Stimulated activated CD4-positive, alpha-beta T cell treated with anti-CD3 and anti-CD28 coated beads, Interleukin-15, amount 100 ng/mL, for 24 hours (primary cell): Measurements from ENCODE around the gene BTBD1.
"Not testable (repeated sequence)": the region's sequence is repeated elsewhere in the genome, so short reads cannot be mapped to it uniquely, and the experiment has no call there.

Source experiments
- DNase-seq: peaks from one replicate; pipeline ENCODE4 v3.0.0-alpha.2; 2020

Gene BTBD1

DNA sequence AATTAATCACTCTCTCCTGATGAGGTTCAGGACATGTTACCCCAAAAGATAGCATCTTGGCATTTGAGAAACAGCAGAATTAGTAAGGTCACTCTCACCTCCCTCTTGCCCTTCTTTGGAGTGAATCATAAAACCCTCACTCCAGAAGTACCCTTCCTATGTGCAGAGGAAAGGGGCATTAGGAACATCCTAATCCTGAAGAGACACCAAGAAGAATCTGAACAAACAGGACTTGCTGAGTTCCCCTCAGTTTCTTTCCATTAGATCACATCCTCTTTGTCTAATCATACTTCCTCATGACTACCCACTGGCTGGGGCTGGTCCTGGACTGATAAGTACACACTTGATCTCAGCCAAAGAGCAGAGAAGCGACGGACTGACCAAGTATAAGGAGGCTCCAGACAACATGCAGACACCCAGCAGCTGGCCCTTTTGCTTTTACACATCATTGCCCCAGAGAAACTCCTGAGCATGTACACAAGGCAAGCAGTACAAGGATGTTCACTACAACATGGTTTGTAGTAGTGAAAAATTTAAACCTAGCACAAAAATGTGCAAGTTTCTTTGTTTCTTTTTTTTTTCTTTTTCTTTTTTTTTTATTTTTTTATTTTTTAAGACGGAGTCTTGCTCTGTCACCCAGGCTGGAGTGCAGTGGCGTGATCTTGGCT, 25.4 kb upstream of the BTBD1 start:
- peak; percentile 18 for DNase-seq

DNA sequence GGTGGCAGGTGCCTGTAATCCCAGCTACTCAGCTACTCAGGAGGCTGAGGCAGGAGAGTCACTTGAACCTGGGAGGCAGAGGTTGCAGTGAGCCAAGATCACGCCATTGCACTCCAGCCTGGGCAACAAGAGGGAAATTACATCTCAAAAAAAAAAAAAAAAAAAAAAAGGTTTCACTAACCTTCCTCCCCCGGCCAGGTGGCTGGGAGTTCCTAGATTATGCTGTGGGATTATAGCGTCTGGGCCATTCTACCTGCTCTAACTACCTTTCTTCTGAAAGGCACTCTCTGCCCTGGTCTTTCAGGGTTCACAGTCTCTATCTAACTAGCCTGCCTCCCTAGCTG, 24.9 kb upstream of the BTBD1 start:
- not testable (repeated sequence) for DNase-seq

DNA sequence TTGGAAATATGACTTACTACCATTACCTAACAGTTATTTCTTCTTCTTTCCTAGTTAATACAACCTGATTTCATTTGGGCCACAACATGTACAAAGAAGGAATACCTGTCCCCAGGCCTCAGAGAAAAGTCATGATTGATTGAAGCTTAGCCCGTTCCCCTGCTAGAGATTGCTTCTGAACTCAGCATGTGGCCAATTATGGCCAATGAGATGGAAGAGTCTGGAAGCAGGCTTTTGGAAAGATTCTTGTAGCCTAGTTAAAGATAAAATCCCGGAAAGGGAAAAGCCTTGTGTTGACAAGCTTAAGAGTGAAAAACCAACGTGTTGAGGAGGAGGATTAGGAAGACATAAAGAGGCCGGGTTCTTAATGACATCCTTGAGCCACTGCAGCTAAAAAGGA, 23.4 kb upstream of the BTBD1 start:
- no peak for DNase-seq

DNA sequence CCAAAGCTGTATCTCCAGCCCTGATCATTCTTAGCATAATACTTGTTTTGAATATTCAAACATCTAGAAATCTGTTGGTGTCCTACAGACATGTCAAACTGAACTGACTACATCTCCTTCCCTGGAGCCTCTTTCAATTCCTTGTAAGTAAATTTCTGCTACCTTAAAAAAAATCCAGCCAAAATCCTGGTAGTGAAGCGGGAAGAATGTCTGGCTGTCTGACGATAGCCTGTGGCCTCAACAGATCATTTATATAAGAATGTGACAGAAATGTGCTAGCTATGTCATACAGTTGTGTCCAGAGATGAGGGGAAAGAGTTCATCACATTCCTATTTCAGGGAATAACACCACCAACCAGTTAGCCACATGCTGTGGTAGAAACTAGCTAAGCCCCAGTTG, 21.8 kb upstream of the BTBD1 start:
- no peak for DNase-seq

DNA sequence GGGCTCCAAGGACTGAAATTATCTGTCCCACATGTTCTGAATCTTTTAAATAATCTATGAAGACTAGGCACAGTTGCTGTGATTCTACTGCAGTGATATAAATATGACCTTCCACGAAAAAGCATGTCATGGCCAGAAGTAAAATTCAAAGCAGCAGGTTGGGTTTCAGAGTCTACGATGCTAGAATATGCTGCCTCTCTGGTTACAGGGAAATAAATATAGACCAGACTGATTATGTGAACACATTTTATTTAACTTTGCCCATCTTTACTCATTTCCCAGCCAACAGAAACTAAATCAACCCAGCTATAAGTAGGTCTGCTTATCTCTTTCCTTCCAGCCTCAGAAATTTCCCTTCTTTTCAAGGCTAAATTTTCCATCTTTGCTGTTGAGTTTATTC, 20.5 kb upstream of the BTBD1 start:
- no peak for DNase-seq

DNA sequence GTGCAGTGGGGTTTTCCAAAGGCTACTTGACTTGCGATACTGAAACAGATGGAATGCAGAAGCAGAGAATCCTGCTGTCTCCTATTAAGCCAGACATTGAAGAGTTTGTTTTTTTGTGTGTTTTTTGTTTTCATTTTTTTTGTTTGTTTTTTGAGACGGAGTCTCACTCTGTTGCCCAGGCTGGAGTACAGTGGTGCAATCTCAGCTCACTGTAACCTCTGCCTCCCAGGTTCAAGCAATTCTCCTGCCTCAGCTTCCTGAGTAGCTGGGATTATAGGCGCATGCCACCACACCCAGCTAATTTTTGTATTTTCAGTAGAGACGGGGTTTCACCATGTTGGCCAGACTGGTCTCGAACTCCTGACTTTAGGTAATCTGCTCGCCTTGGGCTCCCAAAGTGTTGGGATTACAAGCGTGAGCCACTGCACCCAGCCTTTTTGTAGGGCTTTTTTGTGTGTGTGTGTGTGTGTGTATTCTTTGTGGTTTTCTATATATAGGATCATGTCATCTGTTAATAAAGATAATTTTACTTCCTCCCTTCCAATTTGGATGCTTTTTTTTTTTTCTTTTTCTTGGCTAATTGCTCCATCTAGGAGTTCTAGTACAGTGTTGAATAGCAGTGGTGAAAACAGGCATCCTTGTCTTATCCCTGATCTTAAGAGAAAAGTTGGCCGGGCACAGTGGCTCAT, 19.0 kb upstream of the BTBD1 start:
- not testable (repeated sequence) for DNase-seq

DNA sequence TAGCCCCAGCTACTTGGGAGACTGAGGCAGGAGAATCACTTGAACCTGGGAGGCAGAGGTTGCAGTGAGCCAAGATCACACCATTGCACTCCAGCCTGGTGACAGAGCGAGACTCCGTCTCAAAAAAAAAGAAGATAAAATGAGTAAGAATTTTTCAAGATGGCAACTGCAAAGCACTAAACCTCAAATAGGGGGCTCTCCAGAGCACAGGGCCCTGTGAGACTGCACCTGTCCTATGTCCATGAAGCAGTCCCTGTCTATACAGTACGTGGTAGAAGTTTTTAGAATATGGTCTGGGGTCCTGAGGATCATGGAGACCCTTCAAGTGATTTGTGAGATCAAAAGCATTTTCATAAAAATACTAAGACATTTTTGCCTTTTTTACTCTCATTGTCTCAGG, 18.4 kb upstream of the BTBD1 start:
- not testable (repeated sequence) for DNase-seq

DNA sequence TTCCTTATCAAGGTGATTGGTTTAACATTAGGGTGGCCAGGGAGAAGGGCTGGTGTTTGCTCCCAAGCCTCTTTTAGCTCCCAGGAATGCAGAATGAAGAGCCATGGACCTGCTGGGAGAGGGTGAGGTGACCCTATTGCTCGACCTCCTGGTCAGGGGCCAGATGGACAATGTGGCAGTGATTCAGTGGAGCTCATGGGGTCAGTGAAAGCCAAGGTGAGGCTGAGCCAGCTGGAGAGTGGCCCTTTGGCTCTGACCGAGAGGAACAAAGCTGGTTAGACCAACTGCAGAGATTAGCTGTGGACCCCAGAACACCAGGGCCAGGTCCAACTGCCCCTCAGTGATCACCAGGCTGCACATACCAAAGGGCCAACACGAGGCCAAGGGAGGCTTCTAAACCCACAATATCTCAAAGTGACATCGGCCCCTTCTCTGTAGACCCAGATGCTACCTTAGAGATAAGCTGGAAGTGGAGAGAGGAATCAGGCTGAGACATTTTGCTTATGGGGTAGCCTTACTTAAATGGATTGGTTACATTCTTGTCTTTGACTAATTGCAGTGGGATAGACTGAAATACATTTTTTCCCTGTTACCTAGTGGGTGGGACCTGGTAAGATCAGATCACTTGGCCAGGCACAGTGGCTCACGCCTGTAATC, 15.8 kb upstream of the BTBD1 start:
- DNase-seq, result no peak

DNA sequence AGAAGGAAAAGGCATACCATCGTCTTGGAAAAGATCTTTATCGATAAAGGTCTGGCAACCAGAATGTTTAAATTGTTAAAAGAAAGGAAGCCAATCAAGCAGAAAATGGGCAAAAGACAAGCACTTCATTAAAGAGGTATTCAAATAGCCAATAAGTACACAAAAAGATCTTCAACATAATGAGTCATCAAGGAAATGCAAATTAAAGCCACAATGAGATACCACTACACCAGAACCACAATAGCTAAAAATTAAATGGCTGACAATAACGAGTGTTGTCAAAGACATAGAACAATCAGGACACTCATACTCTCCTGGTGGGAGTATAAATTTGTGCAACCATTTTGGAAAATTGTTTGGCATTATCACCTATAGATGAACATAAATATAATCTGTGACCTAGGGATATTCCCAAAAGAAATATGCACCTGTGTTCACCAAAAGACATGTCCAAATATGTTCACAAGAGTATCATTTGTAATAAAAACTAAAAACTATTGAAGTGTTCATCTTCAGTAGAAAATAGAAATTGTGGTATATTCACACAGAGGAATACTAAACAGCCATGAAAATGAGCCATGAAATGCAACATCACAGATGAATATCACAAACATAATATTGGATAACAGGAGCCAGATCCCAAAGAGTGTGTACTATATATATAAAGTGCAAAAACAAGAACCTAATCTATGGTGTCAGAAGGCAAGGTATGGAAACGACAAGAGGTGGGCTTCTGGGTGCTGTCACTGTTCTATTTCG, 14.4 kb upstream of the BTBD1 start:
- no peak for DNase-seq

DNA sequence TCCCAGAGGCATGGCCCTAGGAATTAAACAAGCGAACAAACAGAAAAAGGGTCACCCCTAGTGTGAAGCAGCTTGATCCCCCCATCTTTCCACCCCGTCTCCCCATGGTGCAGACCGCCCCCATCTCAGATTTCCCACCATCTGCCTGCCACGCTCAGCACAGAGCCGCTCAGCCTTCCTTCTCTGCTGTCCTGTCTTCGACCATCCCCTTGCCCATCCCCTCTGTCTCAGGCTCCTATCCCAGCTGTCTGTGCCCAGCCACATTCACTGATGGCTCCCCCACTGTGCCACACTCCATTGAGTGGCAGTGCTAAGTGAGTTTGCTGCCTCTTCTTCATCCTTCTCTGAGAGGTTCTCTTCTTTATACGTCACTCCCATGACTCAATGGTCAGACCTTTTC, 11.7 kb upstream of the BTBD1 start:
- no peak for DNase-seq

DNA sequence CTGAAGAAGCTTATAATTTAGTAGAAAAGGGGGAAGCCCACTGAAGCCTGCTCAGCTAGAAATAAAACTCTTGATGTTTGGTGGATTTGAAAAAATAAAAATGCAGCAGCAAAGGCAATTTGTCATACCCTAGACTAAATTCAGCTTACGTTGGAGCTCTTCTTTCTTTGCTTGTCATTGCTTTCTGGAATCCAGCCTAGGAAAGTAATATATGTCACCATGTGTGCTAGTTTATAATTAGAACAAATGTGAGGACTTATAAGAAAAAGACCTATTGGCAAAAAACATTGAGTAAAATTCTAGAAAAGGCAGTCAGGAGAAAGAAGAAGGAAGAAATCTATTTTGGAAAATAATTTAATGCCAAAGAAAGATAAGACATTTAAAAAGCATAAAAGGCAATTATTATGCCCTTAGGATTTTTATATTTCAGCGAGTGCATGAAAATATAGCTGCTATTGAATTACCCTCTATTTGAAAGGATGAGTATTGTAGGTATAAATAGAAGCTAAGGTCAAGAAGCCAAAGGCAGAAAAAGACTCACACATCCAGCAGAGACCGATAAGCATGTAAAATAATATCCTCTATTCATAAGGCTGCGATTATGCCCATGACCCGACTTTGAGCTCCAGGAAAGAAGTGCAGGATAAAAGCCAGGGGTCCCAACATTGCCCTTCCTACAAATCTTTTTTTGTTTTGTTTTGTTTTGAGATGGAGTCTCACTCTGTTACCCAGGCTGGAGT, 10.6 kb upstream of the BTBD1 start:
- no peak for DNase-seq

DNA sequence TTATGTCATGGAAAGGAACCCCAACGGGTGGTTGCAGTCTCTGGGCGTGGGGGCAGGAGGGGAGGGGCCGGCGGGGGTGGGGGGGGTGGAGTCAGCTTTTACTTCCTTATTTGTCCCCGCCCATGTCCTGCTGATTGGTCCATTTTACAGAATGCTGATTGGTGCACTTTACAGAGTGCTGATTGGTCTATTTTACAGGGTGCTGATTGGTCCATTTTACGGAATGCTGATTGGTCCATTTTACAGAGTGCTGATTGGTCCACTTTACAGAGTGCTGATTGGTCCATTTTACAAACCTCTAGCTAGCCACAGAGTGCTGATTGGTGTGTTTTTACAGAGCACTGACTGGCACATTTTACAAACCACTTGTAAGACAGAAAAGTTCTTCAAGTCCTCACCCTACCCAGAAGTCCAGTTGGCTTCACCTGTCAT, 2.2 kb upstream of the BTBD1 start:
- peak; percentile 27 for DNase-seq

DNA sequence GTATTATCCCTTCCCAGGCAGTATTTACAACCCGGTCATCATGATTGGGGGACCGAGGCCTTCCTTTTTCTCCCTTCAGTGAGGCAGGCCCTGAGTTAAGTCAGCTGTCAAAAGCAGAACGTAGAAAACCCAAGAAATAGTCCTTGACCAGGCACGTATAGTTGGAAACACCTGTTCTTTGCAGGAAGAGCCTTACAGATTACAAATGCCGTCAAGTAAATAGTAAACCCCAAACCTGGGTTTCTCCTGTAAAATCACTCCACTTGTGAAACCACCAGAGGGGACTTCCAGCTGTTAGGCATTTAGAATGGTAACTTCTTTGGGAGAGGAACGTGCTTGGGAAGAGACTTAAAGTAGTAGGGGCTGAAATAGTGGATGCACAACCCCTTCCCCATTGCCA, 1.0 kb upstream of the BTBD1 start:
- no peak for DNase-seq

DNA sequence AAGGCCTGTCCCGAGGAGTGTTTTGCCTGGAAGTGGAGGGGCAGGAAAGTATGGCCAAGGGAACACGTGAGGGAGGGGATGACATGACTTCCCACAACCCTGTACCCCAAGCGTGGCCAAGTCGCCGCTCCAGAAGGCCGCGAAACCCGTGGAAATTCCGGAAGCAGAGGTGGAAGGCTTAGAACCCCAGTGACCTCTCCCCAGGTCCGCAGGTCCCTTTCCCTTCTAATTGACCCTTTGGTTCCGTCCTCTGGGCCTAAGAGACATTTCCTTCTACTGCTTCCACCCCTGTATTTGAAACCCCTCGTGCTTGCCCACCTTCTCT, 548 bp upstream of the BTBD1 start:
- no peak for DNase-seq

DNA sequence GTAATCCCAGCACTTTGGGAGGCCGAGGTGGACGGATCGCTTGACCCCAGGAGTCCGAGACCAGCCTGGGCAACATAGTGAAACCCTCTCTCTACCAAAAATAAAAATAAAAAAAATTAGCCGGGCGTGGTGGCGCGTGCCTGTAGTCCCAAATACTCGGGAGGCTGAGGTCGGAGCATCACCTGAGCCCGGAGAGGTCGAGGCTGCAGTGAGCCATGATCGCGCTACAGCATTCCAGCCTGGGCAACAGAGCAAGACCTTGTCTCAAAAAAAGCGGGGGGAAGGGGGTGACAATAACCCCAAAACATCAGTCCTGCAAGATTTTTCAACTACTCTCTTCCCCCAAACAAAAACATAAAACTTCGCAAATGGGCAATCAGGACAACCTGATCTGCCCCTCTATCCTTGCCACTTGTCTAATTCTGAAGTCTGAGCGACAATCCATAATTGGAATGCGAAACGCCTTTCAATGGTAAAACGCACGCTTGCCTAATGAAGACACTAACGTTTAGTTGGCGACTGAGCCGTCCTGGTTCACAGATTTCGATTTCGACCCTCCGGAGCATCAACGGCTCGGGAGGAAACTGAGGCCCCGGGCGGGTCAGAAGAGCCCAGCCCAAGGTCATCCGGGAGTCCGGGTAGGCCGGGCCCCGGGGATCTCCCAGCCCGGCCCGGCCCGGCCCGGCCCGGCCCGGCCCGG, 868 bp downstream of the BTBD1 start:
- DNase-seq, result peak; percentile 16

DNA sequence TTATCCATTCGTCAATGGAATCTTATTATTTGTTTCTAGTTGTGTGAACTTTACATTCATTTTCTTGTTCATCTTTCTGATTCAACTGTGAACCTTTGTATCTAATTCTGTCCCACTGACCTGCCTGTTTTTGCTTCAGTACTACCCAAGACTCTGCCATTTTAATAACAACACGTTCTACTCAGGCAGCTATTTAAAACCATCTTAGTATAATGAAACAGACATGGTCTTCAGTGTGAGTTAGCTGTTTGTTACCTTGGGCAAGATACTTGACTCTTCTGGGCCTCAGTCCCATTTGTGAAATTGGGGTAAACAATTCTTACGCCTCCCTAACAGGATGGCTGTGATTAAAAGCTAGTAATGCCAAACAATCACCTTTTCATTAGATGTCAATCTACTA, 1.6 kb downstream of the BTBD1 start:
- DNase-seq, result no peak

DNA sequence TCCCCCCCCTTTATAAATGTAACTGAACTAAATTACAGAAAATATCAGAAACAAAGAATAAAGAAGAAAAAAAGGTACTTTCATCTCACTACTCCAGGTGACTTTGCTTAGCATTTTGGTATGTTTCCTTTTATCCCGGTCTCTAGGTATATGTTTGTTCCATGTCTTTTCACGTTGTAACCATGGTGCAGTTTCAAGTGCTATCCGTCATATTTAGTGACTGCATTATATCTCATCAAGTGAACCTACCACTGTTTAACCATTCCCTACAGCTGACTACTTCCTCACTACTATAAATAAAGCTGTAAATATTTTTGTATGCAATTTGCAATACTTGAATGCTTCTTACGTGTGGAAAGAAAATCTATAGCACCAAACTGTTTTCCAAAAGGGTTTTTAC, 2.2 kb downstream of the BTBD1 start:
- DNase-seq, result no peak

DNA sequence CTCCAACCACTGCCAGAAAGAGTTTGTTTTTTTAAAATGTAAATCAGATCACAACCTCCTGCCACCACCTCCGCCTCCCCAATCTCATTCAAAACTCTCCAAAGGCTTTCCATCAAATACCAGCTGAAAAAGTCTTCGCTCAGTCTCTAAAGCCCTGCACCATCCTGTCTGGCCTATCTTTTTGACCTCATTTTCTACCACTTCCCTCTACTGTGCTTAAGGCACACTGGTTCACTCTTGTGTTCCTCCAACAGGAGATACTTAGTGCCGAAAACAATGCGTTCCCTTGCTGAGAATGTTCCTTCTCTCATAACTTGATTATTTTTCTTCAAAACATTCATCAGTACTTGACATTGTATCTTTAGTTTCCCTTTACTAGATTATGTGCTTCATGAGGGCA, 3.5 kb downstream of the BTBD1 start:
- DNase-seq, result no peak

DNA sequence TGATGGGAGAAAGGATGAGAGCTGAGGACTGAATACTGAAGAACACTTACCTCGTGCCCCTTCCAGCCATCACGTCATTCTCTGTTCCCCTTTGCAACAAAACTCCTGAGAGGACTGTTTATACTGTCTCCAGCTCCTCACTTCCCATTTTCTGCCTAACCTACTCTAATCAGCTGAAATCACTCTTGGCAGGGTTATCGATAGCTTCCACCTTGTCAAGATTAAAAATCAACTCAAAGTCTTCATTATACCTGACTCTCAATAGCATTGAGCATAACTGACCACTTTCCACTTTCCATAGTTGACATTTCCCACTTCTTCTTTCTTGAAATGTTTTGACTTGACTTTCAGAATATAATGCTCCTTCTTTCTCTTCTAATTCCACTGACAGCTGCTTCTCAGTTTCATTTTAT, 4.3 kb downstream of the BTBD1 start:
- no peak for DNase-seq

DNA sequence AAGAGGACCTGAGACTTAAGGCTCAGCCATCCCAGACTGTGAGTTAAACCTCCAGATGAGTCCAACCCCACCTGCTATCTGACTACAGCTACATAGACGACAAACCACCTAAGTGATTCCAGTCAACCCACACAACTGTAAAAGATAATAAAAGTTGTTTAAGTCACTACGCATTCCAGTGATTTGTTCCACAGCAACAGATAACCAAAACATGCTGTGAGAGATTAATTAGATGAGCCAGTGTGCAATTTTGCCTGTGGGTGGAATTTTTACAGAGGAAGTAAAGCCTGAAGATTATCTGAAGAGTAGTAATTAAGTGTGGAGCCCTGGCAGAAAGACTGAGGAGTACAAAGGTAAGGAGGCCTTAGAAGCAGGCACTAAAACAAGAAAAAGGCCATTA, 5.4 kb downstream of the BTBD1 start:
- no peak for DNase-seq

DNA sequence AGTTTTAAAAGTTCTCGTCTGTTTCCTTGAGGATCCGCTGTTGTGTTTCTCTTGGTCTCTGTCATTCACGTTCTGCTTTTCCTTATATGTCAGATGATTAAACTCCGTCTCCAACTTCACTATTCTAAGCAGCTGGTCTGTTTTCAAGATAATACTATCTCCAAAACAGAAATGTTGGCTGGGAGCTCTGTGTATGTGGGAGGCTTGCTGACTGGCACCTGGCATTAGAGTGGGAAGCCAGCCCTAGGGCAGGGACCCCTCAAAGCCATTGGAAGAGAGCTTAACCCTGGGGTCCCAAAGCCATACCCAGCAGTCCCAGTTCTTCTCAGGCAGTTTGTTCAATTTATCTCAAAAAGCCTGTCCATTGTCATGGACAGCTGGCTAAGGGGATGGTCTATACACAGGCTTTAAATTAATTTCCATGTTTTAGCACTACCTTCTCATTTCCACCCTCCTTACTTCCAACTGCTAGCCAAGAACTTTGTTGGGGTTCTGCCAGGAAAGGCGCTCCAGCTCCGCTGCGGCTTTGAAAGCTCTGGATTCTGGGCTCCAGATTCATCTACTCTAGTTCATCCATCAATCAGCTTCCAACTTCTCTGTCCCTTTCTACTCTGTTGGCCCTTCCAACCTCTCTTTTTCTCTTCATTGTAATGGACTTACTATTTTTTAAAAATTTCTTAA, 9.2 kb downstream of the BTBD1 start:
- DNase-seq, result no peak

DNA sequence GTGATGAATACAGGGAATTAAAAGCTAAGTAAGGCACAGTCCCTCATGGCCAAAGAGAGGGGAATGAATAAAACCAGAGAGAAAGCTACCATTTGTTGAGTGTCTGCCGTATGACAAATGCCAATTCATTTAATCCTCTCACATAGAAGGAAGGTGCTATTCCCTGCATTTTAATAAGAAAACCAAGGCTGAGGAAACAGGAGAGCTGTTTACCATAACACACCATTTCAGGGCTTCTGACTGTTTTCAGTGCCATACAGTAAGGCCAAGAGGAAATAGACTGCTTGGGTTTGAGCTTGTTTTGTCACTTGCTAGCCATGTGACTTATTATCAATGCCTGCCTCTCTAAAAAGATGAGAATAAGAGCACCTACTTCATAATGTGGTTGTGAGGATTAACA, 10.1 kb downstream of the BTBD1 start:
- no peak for DNase-seq
